ENCODE results near the gene CCDC152. TPM values are rescaled to one million over a fixed set of nuclear protein-coding genes. Genes with fewer than 3 reads are reported as not detected.
"Not testable (repeated sequence)": the region's sequence is repeated elsewhere in the genome, so short reads cannot be mapped to it uniquely, and the experiment has no call there.

Gene CCDC152
- total RNA-seq, 2 experiments from 2014 or later: 12.2 to 13.2 TPM

DNA sequence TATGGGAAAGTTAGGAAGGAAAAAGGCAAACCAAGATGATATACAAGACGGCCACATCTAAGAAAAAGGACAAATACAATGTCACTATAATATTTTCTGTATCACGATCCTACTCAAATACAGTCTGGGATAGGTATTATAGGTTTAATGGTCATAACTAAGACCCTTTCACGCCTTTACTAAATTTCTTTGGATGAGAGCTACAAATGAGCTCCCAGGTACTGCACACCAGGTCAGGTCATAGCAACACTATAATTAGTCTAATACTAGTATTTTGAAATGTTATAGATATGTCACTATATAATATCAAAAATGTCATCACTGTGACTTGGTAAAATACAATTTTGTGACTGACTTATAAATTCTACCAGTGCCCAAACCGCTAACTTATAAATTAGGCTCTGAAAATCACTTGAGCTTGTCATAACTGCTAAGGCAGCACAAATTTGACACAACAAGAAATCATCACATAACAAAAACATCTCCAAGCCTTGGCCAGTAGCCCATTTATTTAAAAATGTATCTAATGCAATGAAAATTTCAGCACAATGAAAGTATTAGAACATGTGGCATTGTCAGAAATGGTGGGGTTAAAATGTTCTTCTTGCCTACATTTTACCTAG is 48.2 kb downstream of the CCDC152 start:
- Mint-ChIP-seq H3K4me1 (no peaks in the 10 kb centered on the region), H3K27me3 (no peaks in the 10 kb centered on the region), H3K9me3 (ENCODE audit: low read depth) (no peaks in the 10 kb centered on the region), H3K36me3 (ENCODE audit: low read depth) (no peaks in the 10 kb centered on the region), H3K27ac (no peak overlapping the region), H3K4me3 (no peak overlapping the region)
- no peak for DNase-seq
- intact Hi-C loops (cut with DNase I, micrococcal nuclease): no loop called here
- no peak for ATAC-seq
- CTCF ChIA-PET: no interaction called here
- POLR2A ChIA-PET: no interaction called here

DNA sequence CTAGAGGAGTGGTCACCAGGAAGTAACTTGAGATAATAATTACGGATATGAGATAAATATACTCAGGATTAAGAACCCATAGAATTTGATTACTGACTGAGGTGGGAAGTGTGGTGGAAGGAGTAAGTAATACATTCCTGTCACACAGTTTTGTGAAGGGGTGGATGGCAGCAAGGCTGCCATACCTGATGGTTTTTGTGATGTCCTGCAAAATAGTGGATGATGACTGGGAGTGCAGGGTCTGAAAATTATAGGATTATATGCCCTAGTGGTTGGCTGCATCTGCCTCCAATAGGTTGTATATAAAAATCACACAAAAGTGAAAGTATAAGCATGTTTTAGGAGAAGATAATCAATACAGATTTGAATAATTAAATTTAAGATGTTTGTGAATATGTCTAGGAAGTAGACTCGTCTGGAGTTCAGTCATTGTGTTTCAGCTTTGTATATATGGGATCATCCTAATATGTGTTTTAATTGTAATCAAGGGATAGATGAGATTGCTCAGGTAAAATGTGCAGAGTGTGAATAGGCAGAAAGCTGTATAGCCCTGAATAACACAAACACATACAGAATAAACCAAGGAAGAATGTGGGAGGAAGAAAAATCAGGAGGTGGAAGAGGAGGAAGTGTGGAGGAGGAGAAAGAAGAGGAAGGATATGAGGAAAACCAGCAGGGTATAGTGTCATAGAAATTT is 49.5 kb downstream of the CCDC152 start:
- DNase-seq (no peak), ATAC-seq (no peak)
- intact Hi-C loops (cut with DNase I, micrococcal nuclease): no loop called here
- no peaks in the 10 kb centered on the region for H3K27me3 Mint-ChIP-seq
- H3K4me3 Mint-ChIP-seq: no peak overlapping the region
- H3K9me3 Mint-ChIP-seq (ENCODE audit: low read depth): no peaks in the 10 kb centered on the region
- H3K27ac Mint-ChIP-seq: no peak overlapping the region
- CTCF ChIA-PET: no interaction called here
- no peaks in the 10 kb centered on the region for H3K36me3 Mint-ChIP-seq (ENCODE audit: low read depth)
- POLR2A ChIA-PET: no interaction called here
- H3K4me1 Mint-ChIP-seq: no peaks in the 10 kb centered on the region

DNA sequence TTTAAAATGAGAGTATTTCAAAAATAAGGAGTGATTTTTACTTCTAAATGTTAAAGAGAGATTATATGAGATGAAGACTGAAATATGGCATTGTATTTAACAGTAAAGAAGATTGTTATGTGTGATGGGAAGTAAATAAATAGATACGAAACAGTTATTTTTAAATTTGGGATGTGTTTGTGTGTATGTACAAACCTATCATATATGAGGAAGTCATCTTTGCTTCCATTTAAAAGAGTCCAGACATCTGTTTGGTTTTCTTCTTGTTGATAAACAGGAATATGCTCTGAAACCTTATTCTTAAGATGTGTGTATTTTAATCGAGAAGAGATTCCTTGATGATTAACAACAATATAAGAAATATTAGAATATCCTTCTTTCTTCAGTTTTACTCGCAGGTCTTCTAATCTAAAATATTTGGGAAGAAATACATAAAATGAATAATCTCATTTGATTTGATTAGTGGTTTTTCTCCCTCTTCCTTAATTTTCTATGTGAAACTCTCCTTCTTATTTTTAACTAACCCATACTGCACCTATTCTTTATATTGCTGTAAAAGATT is 50.2 kb downstream of the CCDC152 start:
- H3K27ac Mint-ChIP-seq: no peak overlapping the region
- peaks cover 3% of the 10 kb centered on the region for H3K4me1 Mint-ChIP-seq
- H3K27me3 Mint-ChIP-seq: no peaks in the 10 kb centered on the region
- no peaks in the 10 kb centered on the region for H3K36me3 Mint-ChIP-seq (ENCODE audit: low read depth)
- intact Hi-C loops (cut with DNase I, micrococcal nuclease): no loop called here
- no peak for DNase-seq
- H3K4me3 Mint-ChIP-seq: no peak overlapping the region
- ChIA-PET POLR2A (no interaction called here), CTCF (no interaction called here)
- ATAC-seq: no peak
- H3K9me3 Mint-ChIP-seq (ENCODE audit: low read depth): no peaks in the 10 kb centered on the region

DNA sequence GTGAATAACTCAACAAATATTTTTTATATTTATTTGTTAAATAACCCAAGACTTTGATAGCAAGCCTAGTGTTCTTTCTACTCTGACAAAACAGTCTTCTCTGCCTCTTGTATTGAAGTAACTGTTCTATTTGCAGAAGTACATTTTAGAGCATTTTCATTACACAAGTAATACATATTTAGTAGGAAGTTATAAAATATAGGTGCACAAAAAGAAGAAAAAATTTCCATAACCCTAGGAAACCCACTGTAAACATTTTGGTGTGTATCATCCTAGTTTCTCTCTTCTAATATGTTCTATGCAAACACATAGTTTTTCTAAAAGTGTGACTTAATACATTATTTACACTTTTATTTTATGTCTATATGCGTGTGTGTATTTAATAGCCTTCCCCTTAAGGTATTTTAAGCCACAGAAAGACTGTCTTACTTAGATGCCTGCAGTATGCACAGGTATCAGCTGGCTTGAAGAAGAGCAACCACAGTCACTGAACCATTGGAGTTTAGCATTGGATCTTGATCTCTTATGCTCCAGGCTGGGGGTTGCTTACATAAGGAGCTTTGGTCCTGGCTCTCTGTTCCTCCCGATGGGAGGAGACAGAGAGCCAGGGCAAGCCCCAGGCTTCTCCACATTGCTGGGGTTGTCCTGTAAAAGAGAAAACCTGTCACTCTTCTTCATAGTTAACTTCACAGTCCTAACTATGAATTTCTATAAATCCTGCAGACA is 51.3 kb downstream of the CCDC152 start:
- ChIA-PET POLR2A (no interaction called here), CTCF (no interaction called here)
- no peaks in the 10 kb centered on the region for H3K9me3 Mint-ChIP-seq (ENCODE audit: low read depth)

DNA sequence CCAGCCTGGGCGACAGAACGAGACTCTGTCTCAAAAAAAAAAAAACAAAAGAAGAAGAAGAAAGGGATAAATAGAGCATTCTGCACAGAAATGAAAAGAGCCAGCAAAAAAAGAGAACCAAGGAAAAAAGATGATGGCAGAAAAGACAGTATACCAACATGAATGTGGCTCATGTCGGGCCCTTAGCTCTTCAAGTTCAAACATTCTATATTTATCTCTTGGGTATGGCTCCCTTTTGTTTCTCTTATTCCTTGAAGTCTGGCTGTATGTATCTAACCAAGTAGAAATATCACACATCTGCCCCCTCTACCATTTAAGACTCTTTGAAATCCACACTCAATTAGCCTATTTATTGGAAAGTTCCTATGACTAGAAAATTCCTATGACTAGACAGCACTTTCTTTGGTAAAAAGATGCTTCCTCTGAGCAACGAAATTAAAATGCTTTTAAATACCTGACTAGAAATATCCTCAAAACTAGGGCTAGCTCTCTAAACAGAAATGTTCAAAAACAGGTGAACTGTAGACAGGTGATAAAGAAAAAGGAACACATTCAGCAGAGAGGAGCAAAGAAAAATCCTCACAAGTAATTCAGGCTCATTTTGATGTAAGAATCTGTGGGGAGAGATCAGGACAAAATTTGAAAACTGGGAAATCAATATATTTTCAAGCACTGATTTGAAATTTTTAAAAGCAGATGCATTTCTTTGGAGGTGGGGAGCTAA is 52.4 kb downstream of the CCDC152 start:
- POLR2A ChIA-PET: no interaction called here

More for the DNA sequence above, 51.3 kb downstream of the CCDC152 start:
- Mint-ChIP-seq H3K4me3 (no peak overlapping the region), H3K4me1 (peaks cover 5% of the 10 kb centered on the region), H3K36me3 (ENCODE audit: low read depth) (no peaks in the 10 kb centered on the region), H3K27me3 (no peaks in the 10 kb centered on the region), H3K27ac (no peak overlapping the region)
- DNase-seq: no peak
- intact Hi-C loops (cut with DNase I, micrococcal nuclease): no loop called here
- ATAC-seq: no peak

DNA sequence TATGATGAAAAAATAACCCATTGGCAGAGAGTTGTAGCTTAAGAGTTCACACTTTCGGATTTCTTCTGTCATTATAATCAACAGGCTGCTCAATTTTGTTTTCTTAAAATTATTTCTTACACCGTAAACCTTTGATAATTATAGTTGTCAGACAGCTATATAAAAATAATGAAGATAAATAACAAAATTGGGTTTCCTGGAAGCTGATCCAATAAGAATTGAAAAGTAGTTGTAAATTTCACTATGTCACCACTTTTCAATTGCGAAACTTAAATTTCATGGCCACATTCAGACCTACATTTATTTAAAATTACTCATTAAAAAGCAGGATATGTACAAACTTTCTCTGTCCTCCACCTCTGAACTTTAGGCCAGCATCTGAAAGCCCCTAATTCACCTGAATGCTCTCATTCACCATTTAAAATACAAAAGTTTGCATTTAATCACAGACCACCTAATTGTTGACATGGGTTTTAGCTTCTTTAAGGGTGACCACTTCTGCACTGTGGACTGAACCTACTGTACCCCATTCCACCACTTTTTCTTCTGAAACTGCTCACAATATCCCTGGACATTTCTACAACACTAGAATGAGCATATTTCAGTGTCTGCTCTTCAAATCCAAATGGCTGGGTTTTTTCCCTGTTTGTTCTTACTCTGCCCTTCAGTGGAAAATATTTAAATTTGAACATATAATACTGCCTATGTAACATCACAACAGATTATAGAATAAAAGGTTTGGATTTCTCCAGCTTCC is 54.4 kb downstream of the CCDC152 start:
- CTCF ChIA-PET: interaction anchor here (0.8 to 1.4 kb wide), 2 partner anchors 12 to 92 kb away, joined by 4 read pairs; no protein-coding TSS in a partner anchor
- Mint-ChIP-seq H3K36me3 (ENCODE audit: low read depth) (no peaks in the 10 kb centered on the region), H3K4me3 (no peak overlapping the region), H3K27me3 (no peaks in the 10 kb centered on the region), H3K9me3 (ENCODE audit: low read depth) (no peaks in the 10 kb centered on the region), H3K27ac (no peak overlapping the region), H3K4me1 (peaks cover 5% of the 10 kb centered on the region)
- intact Hi-C loops (cut with DNase I, micrococcal nuclease): no loop called here
- no peak for DNase-seq
- POLR2A ChIA-PET: interaction anchor here (0.6 kb wide), 1 partner anchor 70 kb away, joined by 3 read pairs; no protein-coding TSS in a partner anchor
- no peak for ATAC-seq

More for the DNA sequence above, 52.4 kb downstream of the CCDC152 start:
- CTCF ChIA-PET: interaction anchor here (0.7 to 1.3 kb wide), 3 partner anchors 7 to 100 kb away, joined by 3 read pairs; no protein-coding TSS in a partner anchor
- H3K4me3 Mint-ChIP-seq: no peak overlapping the region
- no peaks in the 10 kb centered on the region for H3K27me3 Mint-ChIP-seq
- no peak overlapping the region for H3K27ac Mint-ChIP-seq
- DNase-seq (no peak), ATAC-seq (no peak)
- H3K9me3 Mint-ChIP-seq (ENCODE audit: low read depth): no peaks in the 10 kb centered on the region
- no peaks in the 10 kb centered on the region for H3K36me3 Mint-ChIP-seq (ENCODE audit: low read depth)
- intact Hi-C loops (cut with DNase I, micrococcal nuclease): no loop called here
- H3K4me1 Mint-ChIP-seq: peaks cover 5% of the 10 kb centered on the region

DNA sequence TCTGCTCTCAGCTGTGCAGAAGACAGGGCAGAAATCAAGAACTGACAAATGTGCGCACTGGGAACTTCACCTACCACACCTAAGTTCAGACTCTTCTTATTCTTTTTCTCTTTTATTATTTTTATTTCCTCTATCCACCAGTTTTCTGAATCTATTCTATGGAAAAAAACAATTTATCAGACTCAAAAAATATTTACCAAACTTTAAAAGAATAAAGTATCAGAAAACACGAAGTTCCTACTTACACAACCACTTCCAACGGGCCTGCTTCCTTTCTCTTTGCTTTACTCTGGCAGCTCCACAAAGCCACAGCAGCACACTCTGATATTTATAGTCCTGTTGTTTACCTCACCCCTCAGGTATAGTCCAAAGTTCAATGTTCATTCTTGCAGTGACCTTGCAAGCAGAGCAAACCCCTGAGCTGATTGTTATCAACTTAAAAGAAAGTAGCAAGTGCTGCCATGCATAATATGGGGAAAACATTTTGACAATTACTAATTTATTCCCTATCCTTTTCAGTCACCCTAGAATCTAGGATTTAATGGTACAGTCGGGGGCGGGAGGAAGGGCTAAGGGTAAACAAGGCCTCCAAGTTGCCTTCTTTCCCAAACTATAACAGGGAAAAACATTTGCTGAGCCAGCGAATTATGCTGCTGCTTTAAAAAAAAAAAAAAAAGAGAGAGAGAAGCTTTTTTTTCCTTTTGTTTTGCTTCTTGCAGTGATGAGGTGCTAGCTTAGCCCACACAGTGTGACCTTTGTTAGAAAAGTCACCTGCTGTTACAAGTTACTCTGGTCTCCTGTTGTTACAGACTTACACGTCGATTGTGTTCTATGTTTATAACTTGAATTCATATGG is 55.2 kb downstream of the CCDC152 start, which contains the start of gene SELENOP:
SELENOP (minus strand) TSS at position 302 of the 856 bp plus-strand sequence. CDS start 3,539 bp downstream, outside the sequence.
- no peaks in the 10 kb centered on the region for H3K36me3 Mint-ChIP-seq (ENCODE audit: low read depth)
- no peaks in the 10 kb centered on the region for H3K9me3 Mint-ChIP-seq (ENCODE audit: low read depth)
- POLR2A ChIA-PET: interaction anchor here (0.6 kb wide), 1 partner anchor 70 kb away, joined by 3 read pairs; no protein-coding TSS in a partner anchor
- CTCF ChIA-PET: no interaction called here
- H3K4me1 Mint-ChIP-seq: peaks cover 5% of the 10 kb centered on the region
- intact Hi-C loops (cut with DNase I, micrococcal nuclease): no loop called here
- ATAC-seq (no peak), DNase-seq (no peak)
- H3K4me3 Mint-ChIP-seq: no peak within 1 kb of the TSS
- H3K27ac Mint-ChIP-seq: no peak within 1 kb of the TSS
- H3K27me3 Mint-ChIP-seq: no peaks in the 10 kb centered on the region

DNA sequence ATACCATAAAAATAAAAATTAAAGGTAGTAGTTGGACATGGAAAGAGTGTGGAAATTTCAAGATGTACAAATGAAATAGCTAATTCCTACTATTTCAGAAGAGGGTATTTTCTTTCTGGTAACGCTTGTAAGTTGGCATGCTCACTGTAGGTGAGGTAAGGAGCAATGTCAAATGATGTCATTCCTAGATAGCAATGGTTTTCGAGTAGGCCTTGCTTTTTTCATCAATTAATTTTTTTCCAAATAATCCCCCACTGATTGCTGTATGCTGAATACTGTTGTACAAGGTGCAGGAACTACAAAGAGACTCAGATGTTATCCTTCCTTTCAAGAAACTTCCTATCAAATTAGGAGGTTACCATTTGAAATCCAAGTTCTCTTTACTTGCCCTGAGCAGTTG is 56.0 kb downstream of the CCDC152 start:
- ATAC-seq (no peak), DNase-seq (no peak)
- CTCF ChIA-PET: no interaction called here
- intact Hi-C loops (cut with DNase I, micrococcal nuclease): no loop called here
- no peak overlapping the region for H3K27ac Mint-ChIP-seq
- no peak overlapping the region for H3K4me3 Mint-ChIP-seq
- no peaks in the 10 kb centered on the region for H3K9me3 Mint-ChIP-seq (ENCODE audit: low read depth)
- POLR2A ChIA-PET: no interaction called here
- H3K27me3 Mint-ChIP-seq: no peaks in the 10 kb centered on the region
- no peaks in the 10 kb centered on the region for H3K36me3 Mint-ChIP-seq (ENCODE audit: low read depth)
- H3K4me1 Mint-ChIP-seq: peaks cover 5% of the 10 kb centered on the region

DNA sequence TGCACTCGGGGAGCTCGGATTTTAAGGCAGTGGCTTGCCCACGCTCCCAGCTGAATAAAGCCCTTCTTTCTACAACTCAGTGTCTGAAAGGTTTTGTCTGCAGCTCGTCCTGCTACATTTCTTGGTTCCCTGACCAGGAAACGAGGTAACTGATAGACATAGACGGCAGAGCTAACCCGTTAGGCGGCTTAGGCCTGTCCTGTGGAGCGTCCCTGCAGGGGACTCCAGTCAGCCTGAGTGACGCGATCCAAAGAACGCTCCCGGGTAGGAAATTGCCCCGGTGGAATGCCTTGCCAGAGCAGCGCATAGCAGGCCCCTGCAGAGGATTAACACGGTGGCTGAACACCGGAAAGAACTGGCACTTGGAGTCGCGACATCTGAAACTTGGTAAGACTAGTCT is 56.9 kb downstream of the CCDC152 start:
- ATAC-seq (no peak), DNase-seq (no peak)
- H3K4me3 Mint-ChIP-seq: no peak overlapping the region
- POLR2A ChIA-PET: no interaction called here
- intact Hi-C loops (cut with DNase I, micrococcal nuclease): no loop called here
- CTCF ChIA-PET: interaction anchor here (0.5 kb wide), 1 partner anchor 1860 kb away, joined by 3 read pairs; no protein-coding TSS in a partner anchor
- no peaks in the 10 kb centered on the region for H3K27me3 Mint-ChIP-seq
- H3K27ac Mint-ChIP-seq: no peak overlapping the region
- no peaks in the 10 kb centered on the region for H3K9me3 Mint-ChIP-seq (ENCODE audit: low read depth)
- H3K36me3 Mint-ChIP-seq (ENCODE audit: low read depth): no peaks in the 10 kb centered on the region
- H3K4me1 Mint-ChIP-seq: peaks cover 5% of the 10 kb centered on the region

DNA sequence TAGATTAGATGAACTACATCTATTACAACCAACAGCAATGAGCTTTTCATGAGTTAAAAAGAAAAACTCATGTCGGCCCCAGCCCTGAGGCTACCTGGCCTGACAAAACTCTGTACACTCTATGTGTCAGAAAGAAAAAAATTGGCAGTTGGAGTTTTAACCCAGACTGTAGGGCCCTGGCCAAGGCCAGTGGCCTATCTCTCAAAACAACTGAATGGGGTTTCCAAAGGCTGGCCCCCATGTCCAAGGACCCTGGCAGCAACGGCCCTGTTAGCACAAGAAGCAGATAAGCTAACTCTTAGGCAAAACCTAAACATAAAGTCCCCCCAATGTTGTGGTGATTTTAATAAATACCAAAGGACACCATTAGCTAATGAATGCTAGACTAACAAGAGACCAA is 59.9 kb downstream of the CCDC152 start:
- H3K27ac Mint-ChIP-seq; POLR2A ChIA-PET; ATAC-seq; DNase-seq; H3K9me3 Mint-ChIP-seq (ENCODE audit: low read depth); H3K36me3 Mint-ChIP-seq (ENCODE audit: low read depth); H3K27me3 Mint-ChIP-seq; H3K4me3 Mint-ChIP-seq; intact Hi-C loops (cut with DNase I, micrococcal nuclease); H3K4me1 Mint-ChIP-seq: not testable (repeated sequence)
- CTCF ChIA-PET: interaction anchor here (0.6 kb wide), 1 partner anchor 8 kb away, joined by 3 read pairs; no protein-coding TSS in a partner anchor

Measured in activated CD4-positive, alpha-beta T cell treated with anti-CD3 and anti-CD28 coated beads for 36 hours (primary cell).